Renal cortex interstitium (tissue), 15 donors: ENCODE measurements around the gene KXD1. TPM values are rescaled to one million over a fixed set of nuclear protein-coding genes. Genes with fewer than 3 reads are reported as not detected.

Source experiments
- DNase-seq, 11 donors: peaks; one replicate each; pipeline ENCODE4 v3.0.0-alpha.2; 2013; ENCODE audit warnings: low read depth in 9 of 11, low spot score in 4 of 11; ENCODE audit errors: extremely low read depth in 1 of 11
- long read RNA-seq, 16 experiments: transcript quantifications; one replicate each; lab custom pipeline, GENCODE V29; 2026
- polyA plus RNA-seq, 3 donors: library from polyadenylated mRNA; unstranded; fragments of 120-200 nt; gene quantifications; one replicate each; pipeline ENCODE4 v1.2.1, GENCODE V29; 2013; ENCODE audit not compliant: insufficient read length in 3 of 3

KXD1 gene
- 10 to 100 TPM; 48.0 to 67.6 (median 64.9) TPM for polyA plus RNA-seq
- long read RNA-seq, donor 1, transcript KXD1-201 (5 exons, 1,426 nt) = major isoform, 8 of 12 reads
- long read RNA-seq, donor 1, partial matches to known transcripts = 0 of 12 reads
- long read RNA-seq, donor 1, other reads (novel, unspliced or antisense) = 0 of 12 reads
- long read RNA-seq, donor 2, transcript KXD1-201 (5 exons, 1,426 nt) = major isoform, 13 of 38 reads
- long read RNA-seq, donor 2, partial matches to known transcripts = 22 of 38 reads
- long read RNA-seq, donor 2, other reads (novel, unspliced or antisense) = 0 of 38 reads
- long read RNA-seq, donor 3, transcript KXD1-201 (5 exons, 1,426 nt) = major isoform, 29 of 62 reads
- long read RNA-seq, donor 3, transcript KXD1-205 (4 exons, 686 nt) = minor isoform, 6 of 62 reads
- long read RNA-seq, donor 3, partial matches to known transcripts = 24 of 62 reads
- long read RNA-seq, donor 3, other reads (novel, unspliced or antisense) = 0 of 62 reads
- long read RNA-seq, donor 4, transcript KXD1-201 (5 exons, 1,426 nt) = major isoform, 19 of 39 reads
- long read RNA-seq, donor 4, partial matches to known transcripts = 14 of 39 reads
- long read RNA-seq, donor 4, other reads (novel, unspliced or antisense) = 0 of 39 reads
- long read RNA-seq, donor 5, transcript KXD1-205 (4 exons, 686 nt) = minor isoform, 6 of 55 reads
- long read RNA-seq, donor 5, transcript KXD1-201 (5 exons, 1,426 nt) = major isoform, 45 of 55 reads
- long read RNA-seq, donor 5, partial matches to known transcripts = 0 of 55 reads
- long read RNA-seq, donor 5, other reads (novel, unspliced or antisense) = 0 of 55 reads
- long read RNA-seq, donor 6, transcript KXD1-201 (5 exons, 1,426 nt) = major isoform, 17 of 62 reads
- long read RNA-seq, donor 6, partial matches to known transcripts = 36 of 62 reads
- long read RNA-seq, donor 6, other reads (novel, unspliced or antisense) = 0 of 62 reads
- long read RNA-seq, donor 7, transcript KXD1-201 (5 exons, 1,426 nt) = major isoform, 23 of 56 reads
- long read RNA-seq, donor 7, partial matches to known transcripts = 29 of 56 reads
- long read RNA-seq, donor 7, other reads (novel, unspliced or antisense) = 0 of 56 reads
- long read RNA-seq, donor 8 = 0 reads
- long read RNA-seq, donor 9, transcript KXD1-201 (5 exons, 1,426 nt) = major isoform, 28 of 54 reads
- long read RNA-seq, donor 9, partial matches to known transcripts = 21 of 54 reads
- long read RNA-seq, donor 9, other reads (novel, unspliced or antisense) = 0 of 54 reads
- long read RNA-seq, donor 10, transcript KXD1-201 (5 exons, 1,426 nt) = major isoform, 19 of 22 reads
- long read RNA-seq, donor 10, partial matches to known transcripts = 0 of 22 reads
- long read RNA-seq, donor 10, other reads (novel, unspliced or antisense) = 0 of 22 reads
- long read RNA-seq, donor 11, transcript KXD1-201 (5 exons, 1,426 nt) = major isoform, 16 of 32 reads
- long read RNA-seq, donor 11, partial matches to known transcripts = 13 of 32 reads
- long read RNA-seq, donor 11, other reads (novel, unspliced or antisense) = 0 of 32 reads
- long read RNA-seq, donor 12, transcript KXD1-201 (5 exons, 1,426 nt) = major isoform, 8 of 10 reads
- long read RNA-seq, donor 12, partial matches to known transcripts = 0 of 10 reads
- long read RNA-seq, donor 12, other reads (novel, unspliced or antisense) = 0 of 10 reads
- long read RNA-seq, donor 13, transcript KXD1-201 (5 exons, 1,426 nt) = major isoform, 32 of 42 reads
- long read RNA-seq, donor 13, partial matches to known transcripts = 0 of 42 reads
- long read RNA-seq, donor 13, other reads (novel, unspliced or antisense) = 0 of 42 reads
- long read RNA-seq, donor 14, transcript KXD1-201 (5 exons, 1,426 nt) = major isoform, 23 of 49 reads
- long read RNA-seq, donor 14, partial matches to known transcripts = 19 of 49 reads
- long read RNA-seq, donor 14, other reads (novel, unspliced or antisense) = 0 of 49 reads
- long read RNA-seq, donor 15, transcript KXD1-201 (5 exons, 1,426 nt) = major isoform, 10 of 17 reads
- long read RNA-seq, donor 15, partial matches to known transcripts = 7 of 17 reads
- long read RNA-seq, donor 15, other reads (novel, unspliced or antisense) = 0 of 17 reads
- long read RNA-seq, donor 16, transcript KXD1-205 (4 exons, 686 nt) = minor isoform, 11 of 105 reads
- long read RNA-seq, donor 16, transcript KXD1-201 (5 exons, 1,426 nt) = major isoform, 40 of 105 reads
- long read RNA-seq, donor 16, partial matches to known transcripts = 51 of 105 reads
- long read RNA-seq, donor 16, other reads (novel, unspliced or antisense) = 0 of 105 reads

- peak; percentile 89 to 97 (median 93) for DNase-seq
These were observed at the start of gene KXD1 for GRCh38 chr19:18557411-18558201. Gene KXD1, plus strand, starts transcription at chr19:18557870. Its CDS starts 4,187 bp downstream, at chr19:18562057.

GRCh38 chr19:18508585-18508984 lies 49.1 kb upstream of the KXD1 start:
- DNase-seq = no peak

- DNase-seq = no peak
These were observed 47.5 kb upstream of the KXD1 start for GRCh38 chr19:18510216-18510615.

- DNase-seq = no peak
These were observed 43.8 kb upstream of the KXD1 start for GRCh38 chr19:18513868-18514267.

- peak in 1 of 11 donors; percentile 66 for DNase-seq
These were observed 42.6 kb upstream of the KXD1 start for GRCh38 chr19:18514800-18515682.

- no peak for DNase-seq
These were observed 41.7 kb upstream of the KXD1 start for GRCh38 chr19:18515959-18516358.

- DNase-seq = no peak
These were observed 40.1 kb upstream of the KXD1 start for GRCh38 chr19:18517606-18518005.

- no peak for DNase-seq
These were observed 39.0 kb upstream of the KXD1 start for GRCh38 chr19:18518639-18519038.

- DNase-seq = peak in 3 of 11 donors; percentile 64 to 77 (median 74)
These were observed 37.5 kb upstream of the KXD1 start for GRCh38 chr19:18519962-18520847.

GRCh38 chr19:18520848-18521691 lies 36.6 kb upstream of the KXD1 start:
- no peak for DNase-seq

GRCh38 chr19:18521692-18522123 lies 36.0 kb upstream of the KXD1 start, which contains the start of gene ELL:
Gene ELL, minus strand, starts transcription at chr19:18522070. Its CDS starts 15 bp downstream, at chr19:18522055.
- DNase-seq = no peak

- peak; percentile 98 to 100 (median 99) for DNase-seq
These were observed 35.4 kb upstream of the KXD1 start for GRCh38 chr19:18522124-18522861.
